WERI-Rb-1 (cell line): ENCODE data around the gene POC5.

ENCODE experiments used
- DNase-seq: peaks from one replicate; pipeline ENCODE4 v3.0.0-alpha.2; 2020
- H3K27ac ChIP-seq: fragments of 250-450 bp; sonication (Bioruptor Pico); 2 replicates; pipeline ENCODE4 v1.5.1; 2020; ENCODE audit warnings: mild to moderate bottlenecking, moderate library complexity
- H3K27me3 ChIP-seq: fragments of 250-450 bp; sonication (Bioruptor Pico); 2 replicates; pipeline ENCODE4 v1.5.1; 2021; ENCODE audit warnings: mild to moderate bottlenecking, low read depth, moderate library complexity; ENCODE audit not compliant: insufficient read depth, severe bottlenecking
- H3K36me3 ChIP-seq: fragments of 250-450 bp; sonication (Bioruptor Pico); 2 replicates; pipeline ENCODE4 v1.5.1; 2020; ENCODE audit warnings: mild to moderate bottlenecking, moderate library complexity
- H3K4me3 ChIP-seq: 2 replicates; pipeline ENCODE4 v1.5.1; 2011; ENCODE audit warnings: low read depth, mild to moderate bottlenecking, control low read depth, low read length
- H3K9me3 ChIP-seq: fragments of 250-450 bp; sonication (Bioruptor Pico); 2 replicates; pipeline ENCODE4 v1.5.1; 2021; ENCODE audit warnings: mild to moderate bottlenecking, moderate library complexity; ENCODE audit not compliant: severe bottlenecking
- TF ChIP-seq, protein P1 (sequence below): IDR thresholded peaks from 2 replicates; pipeline ENCODE4 v1.5.1; 2011; ENCODE audit warnings: low read depth, mild to moderate bottlenecking, control low read depth, inconsistent platforms, low read length

POC5 gene

DNA sequence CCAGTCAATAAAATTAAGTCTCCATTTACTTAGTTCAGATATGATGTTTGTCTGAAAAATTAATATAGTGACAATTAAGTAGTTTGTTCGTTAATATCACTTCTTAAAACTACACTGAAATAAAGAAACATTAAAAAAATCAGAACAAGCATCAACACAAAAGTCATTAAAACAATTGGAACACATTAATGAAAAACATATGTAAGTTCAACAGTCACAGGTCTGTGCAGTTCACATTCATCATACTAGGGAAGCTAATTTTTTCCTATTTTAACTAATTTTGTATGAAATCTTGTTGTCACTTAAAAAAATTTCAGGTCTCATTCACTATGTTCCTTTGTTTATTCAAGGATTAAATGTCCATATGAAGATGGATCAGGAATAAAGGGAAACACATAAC lies 22.5 kb downstream of the POC5 start:
- Histone ChIP-seq H3K9me3 (no peaks in the 10 kb centered on the region), H3K4me3 (no peak overlapping the region), H3K36me3 (peaks cover 26% of the 10 kb centered on the region), H3K27me3 (no peaks in the 10 kb centered on the region), H3K27ac (no peak overlapping the region)
- TF ChIP-seq, protein P1, sequence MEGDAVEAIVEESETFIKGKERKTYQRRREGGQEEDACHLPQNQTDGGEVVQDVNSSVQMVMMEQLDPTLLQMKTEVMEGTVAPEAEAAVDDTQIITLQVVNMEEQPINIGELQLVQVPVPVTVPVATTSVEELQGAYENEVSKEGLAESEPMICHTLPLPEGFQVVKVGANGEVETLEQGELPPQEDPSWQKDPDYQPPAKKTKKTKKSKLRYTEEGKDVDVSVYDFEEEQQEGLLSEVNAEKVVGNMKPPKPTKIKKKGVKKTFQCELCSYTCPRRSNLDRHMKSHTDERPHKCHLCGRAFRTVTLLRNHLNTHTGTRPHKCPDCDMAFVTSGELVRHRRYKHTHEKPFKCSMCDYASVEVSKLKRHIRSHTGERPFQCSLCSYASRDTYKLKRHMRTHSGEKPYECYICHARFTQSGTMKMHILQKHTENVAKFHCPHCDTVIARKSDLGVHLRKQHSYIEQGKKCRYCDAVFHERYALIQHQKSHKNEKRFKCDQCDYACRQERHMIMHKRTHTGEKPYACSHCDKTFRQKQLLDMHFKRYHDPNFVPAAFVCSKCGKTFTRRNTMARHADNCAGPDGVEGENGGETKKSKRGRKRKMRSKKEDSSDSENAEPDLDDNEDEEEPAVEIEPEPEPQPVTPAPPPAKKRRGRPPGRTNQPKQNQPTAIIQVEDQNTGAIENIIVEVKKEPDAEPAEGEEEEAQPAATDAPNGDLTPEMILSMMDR = no peak
- DNase-seq = no peak

DNA sequence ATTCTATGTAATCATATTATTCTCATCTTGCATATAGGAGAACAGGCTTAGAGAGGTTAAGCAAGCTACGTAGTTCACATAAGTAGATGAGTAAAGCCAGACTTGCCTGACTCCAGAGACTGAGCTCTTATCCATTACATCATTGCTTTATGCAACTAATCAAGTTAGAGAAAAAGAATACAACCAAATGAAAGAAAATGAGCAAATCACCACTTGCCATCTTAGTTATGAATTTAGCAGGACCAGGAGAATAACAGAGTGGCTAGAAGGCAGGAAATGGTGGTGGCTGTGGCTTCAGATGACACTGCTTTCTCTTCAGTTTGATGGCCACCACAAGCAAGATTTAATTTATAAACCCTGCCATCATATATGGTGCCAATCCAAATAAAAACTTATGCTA lies 26.6 kb downstream of the POC5 start:
- H3K36me3 ChIP-seq = peaks cover 38% of the 10 kb centered on the region
- H3K9me3 ChIP-seq = no peaks in the 10 kb centered on the region
- no peak for DNase-seq
- TF ChIP-seq, protein P1 = no peak
- H3K4me3 ChIP-seq = no peak overlapping the region
- no peak overlapping the region for H3K27ac ChIP-seq
- H3K27me3 ChIP-seq = no peaks in the 10 kb centered on the region

DNA sequence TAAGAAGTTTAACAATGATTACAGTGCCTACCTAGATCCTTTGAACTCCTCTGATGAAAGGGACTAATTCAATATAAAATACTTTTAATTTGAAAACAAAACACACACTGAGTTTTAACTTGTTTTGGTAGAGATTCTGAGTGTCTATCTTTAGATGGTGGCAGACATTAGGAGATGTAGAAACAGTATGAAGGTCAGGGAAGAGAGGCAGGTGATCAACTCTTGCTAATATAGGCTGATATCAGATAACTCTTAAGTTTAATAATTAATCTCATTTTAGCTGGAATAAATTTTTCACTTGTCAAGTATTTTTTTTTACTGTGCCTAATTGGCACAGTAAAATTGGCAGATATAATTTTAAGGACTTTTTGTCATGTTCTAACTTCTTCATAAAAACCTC lies 30.8 kb downstream of the POC5 start:
- TF ChIP-seq, protein P1 = no peak
- Histone ChIP-seq H3K27me3 (no peaks in the 10 kb centered on the region), H3K9me3 (no peaks in the 10 kb centered on the region), H3K27ac (no peak overlapping the region), H3K4me3 (no peak overlapping the region), H3K36me3 (peaks cover 20% of the 10 kb centered on the region)
- no peak for DNase-seq

DNA sequence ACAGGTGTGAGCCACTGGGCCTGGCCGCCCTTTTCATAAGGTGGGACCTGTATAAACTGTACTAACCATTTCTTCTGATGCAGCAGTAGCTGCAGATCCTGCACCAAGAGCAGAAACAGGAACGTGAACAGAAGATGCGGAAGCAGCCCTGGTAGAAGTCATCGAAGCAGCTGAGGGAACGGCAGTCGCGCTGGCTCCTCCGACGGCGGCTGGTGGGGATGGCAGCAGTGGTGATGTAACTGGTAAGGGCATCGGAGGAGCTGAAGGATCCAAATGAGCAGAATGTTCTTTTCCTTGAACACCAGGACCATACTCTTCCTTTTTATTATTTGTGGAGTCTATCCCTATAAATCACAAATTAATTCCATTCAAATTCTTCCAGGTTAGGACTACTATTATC lies 32.1 kb downstream of the POC5 start:
- TF ChIP-seq, protein P1 = no peak
- no peak for DNase-seq
- H3K27me3 ChIP-seq = no peaks in the 10 kb centered on the region

DNA sequence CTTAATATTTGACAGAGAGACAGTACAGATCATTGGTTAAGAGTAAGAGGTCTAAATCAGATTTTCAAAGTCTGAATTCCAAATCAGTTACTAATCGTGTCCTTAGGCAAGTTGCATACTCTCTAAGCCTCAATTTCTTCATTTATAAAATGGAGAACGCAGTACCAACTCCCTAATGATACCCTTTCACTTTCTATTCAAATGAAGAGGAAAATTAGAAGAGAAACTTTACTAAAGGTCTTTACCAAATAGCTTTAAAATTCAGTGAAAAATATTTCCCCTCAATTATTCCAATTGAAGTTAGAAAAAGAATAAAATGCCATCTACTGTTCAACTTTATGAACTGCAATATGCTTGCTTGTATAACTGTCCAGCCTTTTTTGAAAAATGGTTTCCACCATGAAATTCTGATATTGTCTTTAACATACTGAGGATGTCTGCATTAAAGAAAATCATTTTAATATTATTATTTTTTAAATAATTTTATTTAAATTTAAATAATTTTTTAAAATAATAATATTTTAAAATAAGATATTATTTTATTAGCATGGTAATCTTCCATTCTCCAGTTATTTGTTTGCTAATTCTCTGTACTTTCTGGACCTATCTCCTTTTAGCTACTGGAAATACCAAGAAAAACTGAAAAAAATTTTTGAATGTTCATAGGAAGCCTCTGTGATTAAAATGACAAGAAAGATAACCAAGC lies 36.0 kb downstream of the POC5 start:
- Histone ChIP-seq H3K9me3 (no peaks in the 10 kb centered on the region), H3K4me3 (no peak overlapping the region), H3K36me3 (no peaks in the 10 kb centered on the region; the same call in 1 of the 2 replicates), H3K27ac (no peak overlapping the region), H3K27me3 (no peaks in the 10 kb centered on the region)
- TF ChIP-seq, protein P1 = no peak
- DNase-seq = no peak

More for the DNA sequence above, 32.1 kb downstream of the POC5 start:
- Histone ChIP-seq H3K27ac (no peak overlapping the region), H3K36me3 (peaks cover 15% of the 10 kb centered on the region), H3K4me3 (no peak overlapping the region), H3K9me3 (no peaks in the 10 kb centered on the region)

DNA sequence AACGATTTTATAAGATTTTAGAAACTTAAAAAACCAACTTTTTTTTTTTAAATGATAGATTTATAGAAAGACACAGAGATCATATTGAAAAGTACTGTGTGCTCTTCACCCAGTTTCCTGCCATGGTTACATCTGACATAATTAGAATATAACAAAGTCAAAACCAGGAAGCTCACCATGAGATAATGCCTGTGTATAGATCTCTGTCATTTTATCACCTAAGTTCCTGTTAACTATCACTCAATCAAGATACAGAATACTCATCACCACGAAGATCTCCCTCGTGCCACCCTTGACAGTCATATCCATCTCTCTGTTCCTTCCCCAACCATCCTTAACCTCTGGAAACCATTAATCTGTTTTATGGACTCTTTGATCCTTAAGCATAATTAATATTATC lies 39.1 kb downstream of the POC5 start:
- H3K27ac ChIP-seq = no peak overlapping the region
- H3K36me3 ChIP-seq = no peaks in the 10 kb centered on the region; the same call in 1 of the 2 replicates
- no peak for DNase-seq
- no peak overlapping the region for H3K4me3 ChIP-seq
- TF ChIP-seq, protein P1 = no peak
- no peaks in the 10 kb centered on the region for H3K9me3 ChIP-seq
- H3K27me3 ChIP-seq = no peaks in the 10 kb centered on the region
